ENCODE data around the gene CHIT1. TPM values are rescaled to one million over a fixed set of nuclear protein-coding genes. Genes with fewer than 3 reads are reported as not detected.

CHIT1 gene
- total and polyA plus RNA-seq, 9 of the 15 experiments (the other 6 are each of a cell fraction or from before 2014, with no cell fraction given): not detected

GRCh38 chr1:203273206-203273868 lies 43.9 kb upstream of the CHIT1 start (continued):
- TF ChIP-seq RFX1 (IDR thresholded peaks at IDR 0.05) (no peak), ZNF717 (CRISPR knock-in tag; IDR thresholded peaks at IDR 0.05) (no peak), TSHZ1 (CRISPR knock-in tag; IDR thresholded peaks at IDR 0.05) (no peak), ARID4B (CRISPR knock-in tag; IDR thresholded peaks at IDR 0.05) (peak; percentile 71; the same call in 1 of the 2 replicates), NR2C1 (IDR thresholded peaks at IDR 0.05) (no peak), NR2C1 (tag; IDR thresholded peaks at IDR 0.05) (no peak), POLR2G (IDR thresholded peaks at IDR 0.05; ENCODE audit: low read depth, low read length) (no peak), ZNF174 (CRISPR knock-in tag; IDR thresholded peaks at IDR 0.05) (no peak), SOX6 (IDR thresholded peaks at IDR 0.05) (peak; percentile 63; the same call in 1 of the 2 replicates), ARID3A (IDR thresholded peaks at IDR 0.05; ENCODE audit: borderline replicate concordance, low read depth, low read length) (0 out of 2 replicates have a peak, but pooled peaks have one; percentile 35), ZBTB34 (CRISPR knock-in tag; IDR thresholded peaks at IDR 0.05) (no peak; the same call in 1 of the 2 replicates), ARID1B (IDR thresholded peaks at IDR 0.05) (peak; percentile 54; the same call in 1 of the 2 replicates), ZNF274 (IDR thresholded peaks at IDR 0.05; ENCODE audit: borderline replicate concordance, low read depth, low read length) (no peak), U2AF2 (optimal IDR thresholded peaks at IDR 0.05; ENCODE audit: low read depth, low read length) (no peak), ELK3 (CRISPR knock-in tag; IDR thresholded peaks at IDR 0.05) (no peak)
